H1 (cell line): ENCODE results near the gene PMM1. TPM values are rescaled to one million over a fixed set of nuclear protein-coding genes. Genes with fewer than 3 reads are reported as not detected.

Experiments
- CTCF ChIA-PET: fragments of 300-600 bp; sonication (Branson Sonifier 250); formaldehyde crosslinking; loops from one replicate; lab custom pipeline; 2021; ENCODE audit not compliant: partially characterized antibody; lab: Charles Lee
- POLR2A ChIA-PET: fragments of 300-600 bp; sonication (Branson Sonifier 250); formaldehyde crosslinking; loops from one replicate; lab custom pipeline; 2021; ENCODE audit warnings: inconsistent platforms; ENCODE audit not compliant: partially characterized antibody; lab: Charles Lee
- DNase-seq, 2 experiments: peaks; one replicate each; pipeline versions ENCODE4 v3.0.0 to v3.0.0-alpha.2; 2010 to 2022; ENCODE audit warnings: low spot score in 2 of 2, low read depth in 1 of 2, mixed read lengths in 1 of 2
- FAIRE-seq: peaks from 2 replicates; lab custom pipeline; 2011; peaks lifted over from hg19 to GRCh38; lab: Jason Lieb, UNC
- H2AFZ ChIP-seq: 2 replicates; pipeline ENCODE4 v1.8.1; 2012; ENCODE audit warnings: low read length, inconsistent platforms
- H2AK5ac ChIP-seq: 2 replicates; pipeline ENCODE4 v1.6.1; 2013; ENCODE audit warnings: low read depth, low read length
- H2BK120ac ChIP-seq: replicated peaks from 2 replicates; pipeline ENCODE3; 2013; ENCODE audit warnings: low read depth, low read length, inconsistent platforms
- H2BK12ac ChIP-seq: 2 replicates; pipeline ENCODE4 v1.6.1; 2013; ENCODE audit warnings: low read depth, low read length
- H2BK15ac ChIP-seq: 2 replicates; pipeline ENCODE4 v1.6.1; 2013; ENCODE audit warnings: low read length
- H2BK20ac ChIP-seq: 2 replicates; pipeline ENCODE4 v1.6.1; 2013; ENCODE audit warnings: low read length
- H2BK5ac ChIP-seq: 2 replicates; pipeline ENCODE4 v1.6.1; 2013; ENCODE audit warnings: low read depth, low read length
- H3K14ac ChIP-seq: 2 replicates; pipeline ENCODE4 v1.6.1; 2013; ENCODE audit warnings: inconsistent platforms; ENCODE audit not compliant: insufficient read length
- H3K18ac ChIP-seq: 2 replicates; pipeline ENCODE4 v1.6.1; 2013; ENCODE audit warnings: low read length; ENCODE audit errors: extremely low read depth
- H3K23ac ChIP-seq: 2 replicates; pipeline ENCODE4 v1.6.1; 2013; ENCODE audit warnings: inconsistent platforms; ENCODE audit not compliant: insufficient read length
- H3K23me2 ChIP-seq: 2 replicates; pipeline ENCODE4 v1.6.1; 2013; ENCODE audit warnings: low read depth, low read length
- H3K27ac ChIP-seq: 2 replicates; pipeline ENCODE4 v1.6.1; 2011; ENCODE audit warnings: low read depth, low read length, inconsistent platforms
- H3K27me3 ChIP-seq, 4 experiments: replicated peaks in 1 of 4; 1 replicate in 1 of 4; 2 replicates in 3 of 4; pipeline versions ENCODE4 v1.6.1 to v1.8.1; 2011 to 2013; ENCODE audit warnings: low read length in 3 of 4, mild to moderate bottlenecking in 3 of 4, inconsistent platforms in 2 of 4, mixed read lengths in 2 of 4, moderate library complexity in 1 of 4; ENCODE audit not compliant: control insufficient read depth in 3 of 4, insufficient read depth in 3 of 4; ENCODE audit errors: extremely low read depth in 1 of 4
- H3K36me3 ChIP-seq, 4 experiments: 2 replicates each; pipeline versions ENCODE4 v1.6.1 to v1.8.1; 2011 to 2013; ENCODE audit warnings: mild to moderate bottlenecking in 4 of 4, low read length in 3 of 4, moderate library complexity in 2 of 4, control low read depth in 1 of 4, inconsistent platforms in 1 of 4; ENCODE audit not compliant: insufficient read depth in 4 of 4, control insufficient read depth in 2 of 4
- H3K4ac ChIP-seq: replicated peaks from 2 replicates; pipeline ENCODE3; 2013; ENCODE audit warnings: low read length, low read depth, mixed read lengths, inconsistent platforms; ENCODE audit not compliant: insufficient read length
- H3K4me1 ChIP-seq, 4 experiments: replicated peaks in 1 of 4; 1 replicate in 1 of 4; 2 replicates in 3 of 4; pipeline versions ENCODE4 v1.6.1 to v1.8.1; 2011 to 2013; ENCODE audit warnings: low read length in 3 of 4, inconsistent platforms in 2 of 4, mixed read lengths in 1 of 4; ENCODE audit not compliant: insufficient read depth in 4 of 4, control insufficient read depth in 3 of 4
- H3K4me2 ChIP-seq, 2 experiments: 2 replicates each; pipeline versions ENCODE4 v1.6.1 to v1.8.1; 2011 to 2013; ENCODE audit warnings: low read depth in 2 of 2, low read length in 2 of 2, control low read depth in 1 of 2, inconsistent platforms in 1 of 2, mild to moderate bottlenecking in 1 of 2; ENCODE audit not compliant: insufficient read depth in 1 of 2
- H3K4me3 ChIP-seq, 4 experiments: fragments of 200-600, 300-600 bp in 1 of 4; sonication (generic), shearing (Covaris generic), sonication (Bioruptor Twin) in 1 of 4; 2 replicates each; pipeline versions ENCODE4 v1.5.1 to v1.8.1; 2011 to 2016; ENCODE audit warnings: low read length in 4 of 4, low read depth in 3 of 4, control low read depth in 2 of 4, inconsistent platforms in 2 of 4, mild to moderate bottlenecking in 2 of 4, mixed read lengths in 1 of 4, moderate library complexity in 1 of 4; ENCODE audit not compliant: insufficient read depth in 2 of 4; ENCODE audit errors: extremely low read depth in 1 of 4
- H3K56ac ChIP-seq: replicated peaks from 2 replicates; pipeline ENCODE3; 2013; ENCODE audit warnings: low read depth, mild to moderate bottlenecking, mixed read lengths, low read length, inconsistent platforms; ENCODE audit not compliant: insufficient read length
- H3K79me1 ChIP-seq: 2 replicates; pipeline ENCODE4 v1.6.1; 2013; ENCODE audit warnings: low read depth, low read length, control low read depth
- H3K79me2 ChIP-seq, 2 experiments: 2 replicates each; pipeline versions ENCODE4 v1.6.1 to v1.8.1; 2012 to 2013; ENCODE audit warnings: low read length in 2 of 2, mild to moderate bottlenecking in 2 of 2, inconsistent platforms in 1 of 2; ENCODE audit not compliant: insufficient read depth in 2 of 2, control insufficient read depth in 1 of 2
- H3K9ac ChIP-seq, 4 experiments: replicated peaks in 1 of 4; 1 replicate in 1 of 4; 2 replicates in 3 of 4; pipeline versions ENCODE4 v1.6.1 to v1.8.1; 2011 to 2013; ENCODE audit warnings: low read depth in 3 of 4, low read length in 3 of 4, control low read depth in 2 of 4, mild to moderate bottlenecking in 2 of 4, moderate library complexity in 2 of 4, inconsistent platforms in 1 of 4; ENCODE audit errors: extremely low read depth in 1 of 4
- H3K9me3 ChIP-seq, 2 experiments: 2 replicates each; pipeline versions ENCODE4 v1.6.1 to v1.8.1; 2012 to 2013; ENCODE audit warnings: mild to moderate bottlenecking in 2 of 2, moderate library complexity in 2 of 2, control low read depth in 1 of 2, inconsistent platforms in 1 of 2, low read depth in 1 of 2, low read length in 1 of 2, mixed read lengths in 1 of 2; ENCODE audit not compliant: insufficient read depth in 2 of 2
- H4K20me1 ChIP-seq, 2 experiments: replicated peaks in 1 of 2; 2 replicates each; pipeline versions ENCODE3 to v1.8.1; 2011 to 2013; ENCODE audit warnings: inconsistent platforms in 2 of 2, low read length in 2 of 2, mild to moderate bottlenecking in 1 of 2; ENCODE audit not compliant: insufficient read depth in 2 of 2, control insufficient read depth in 1 of 2
- H4K5ac ChIP-seq: 2 replicates; pipeline ENCODE4 v1.6.1; 2013; ENCODE audit warnings: low read length, low read depth, mixed read lengths, inconsistent platforms; ENCODE audit not compliant: insufficient read length
- H4K8ac ChIP-seq: 2 replicates; pipeline ENCODE4 v1.8.0; 2013; ENCODE audit warnings: mild to moderate bottlenecking, moderate library complexity, low read length, inconsistent platforms; ENCODE audit not compliant: insufficient read depth; ENCODE audit errors: extremely low read depth
- H4K91ac ChIP-seq: replicated peaks from 2 replicates; pipeline ENCODE3; 2013; ENCODE audit warnings: low read length, mixed read lengths, inconsistent platforms; ENCODE audit not compliant: insufficient read length
- ATF3 ChIP-seq: IDR thresholded peaks from 2 replicates; pipeline ENCODE4 v1.6.1; 2011; ENCODE audit warnings: low read depth, mild to moderate bottlenecking, low read length; ENCODE audit not compliant: insufficient read depth
- CHD2 ChIP-seq: IDR thresholded peaks from 2 replicates; pipeline ENCODE4 v1.6.1; 2012; ENCODE audit warnings: low read length, improper control_type of control experiment
- FOSL1 ChIP-seq: IDR thresholded peaks from 2 replicates; pipeline ENCODE4 v1.6.1; 2011; ENCODE audit warnings: mild to moderate bottlenecking, low read depth, low read length, moderate library complexity; ENCODE audit not compliant: insufficient read depth
- MAFK ChIP-seq: IDR thresholded peaks from 2 replicates; pipeline ENCODE4 v1.6.1; 2012; ENCODE audit warnings: low read depth, mild to moderate bottlenecking, improper control_type of control experiment, low read length
- NRF1 ChIP-seq: IDR thresholded peaks from 2 replicates; pipeline ENCODE4 v1.6.1; 2011; ENCODE audit warnings: mild to moderate bottlenecking, low read depth, low read length, improper control_type of control experiment
- PHF8 ChIP-seq: fragments of 200-600 bp; sonication (generic); conservative IDR thresholded peaks from 2 replicates; pipeline ENCODE4 v1.7.1; 2012; ENCODE audit warnings: low read depth, mild to moderate bottlenecking, inconsistent platforms, low read length, moderate library complexity
- RBBP5 ChIP-seq: IDR thresholded peaks from 2 replicates; pipeline ENCODE4 v1.7.1; 2012; ENCODE audit warnings: low read depth, mild to moderate bottlenecking, inconsistent platforms, low read length, moderate library complexity, borderline replicate concordance
- RFX5 ChIP-seq: IDR thresholded peaks from 2 replicates; pipeline ENCODE4 v1.6.1; 2011; ENCODE audit warnings: low read depth, low read length, improper control_type of control experiment, borderline replicate concordance
- RNF2 ChIP-seq: fragments of 200-900, 300-1000 bp; sonication (generic); IDR thresholded peaks from 2 replicates; pipeline ENCODE4 v1.7.1; 2016; ENCODE audit warnings: borderline replicate concordance, low read depth, mild to moderate bottlenecking, antibody characterized with exemption, low read length; ENCODE audit not compliant: poor library complexity, severe bottlenecking; ENCODE audit errors: missing control alignments
- SIN3A ChIP-seq, 2 experiments: IDR thresholded peaks in 1 of 2; conservative IDR thresholded peaks in 1 of 2; 2 replicates each; pipeline ENCODE4 v1.6.1; 2011 to 2012; ENCODE audit warnings: low read length in 2 of 2, improper control_type of control experiment in 1 of 2, low read depth in 1 of 2, mild to moderate bottlenecking in 1 of 2
- SIRT6 ChIP-seq: IDR thresholded peaks from one replicate; pipeline ENCODE4 v1.7.1; 2012; ENCODE audit warnings: low read length, inconsistent platforms
- WGBS, 2 experiments: shearing (Covaris generic) in 1 of 2; methylation state at CpG; one replicate each; pipeline versions ENCODE4 v1.1.6 to v1.1.7; 2013 to 2015; ENCODE audit warnings: low lambda C conversion rate in 2 of 2, mixed read lengths in 2 of 2, inconsistent platforms in 1 of 2, low coverage in 1 of 2, missing lambda C conversion rate in 1 of 2; ENCODE audit not compliant: insufficient replicate concordance in 2 of 2, insufficient coverage in 1 of 2, insufficient read length in 1 of 2; ENCODE audit errors: extremely low coverage in 1 of 2, missing lambda C conversion rate in 1 of 2; 5-methylcytosine and 5-hydroxymethylcytosine counted together
- polyA plus RNA-seq, 7 experiments: library from polyadenylated mRNA; depleted of rRNA in 3 of 7; stranded (reverse) in 5 of 7; unstranded in 2 of 7; fragments of >200 nt in 5 of 7; fragments of 200-250 nt in 2 of 7; gene quantifications; 1 replicate in 5 of 7; 2 replicates in 1 of 7; 4 replicates in 1 of 7; pipeline versions ENCODE4 v1.2.1 to v1.2.3, GENCODE V29; 2011 to 2013; ENCODE audit warnings: missing spikeins in 2 of 7, mixed read lengths in 2 of 7
- total RNA-seq: library from RNA; stranded (reverse); fragmentation: NEBNext Ultra II Directional; extraction: Animal tissue kit (Norgen Biotek cat#: 25700); gene quantifications from 2 replicates; pipeline ENCODE4 v1.2.1, GENCODE V29; 2021

Gene PMM1
- total and polyA plus RNA-seq, 2 of the 8 experiments (the other 6 are each of a cell fraction or from before 2014, with no cell fraction given) = 11.3 to 20.0 TPM

- Histone ChIP-seq H2BK15ac (no peak within 1 kb of the TSS), H2BK120ac (no peak within 1 kb of the TSS), H3K18ac (peak within 1 kb of the TSS; percentile 98), H3K9me3 (no peaks in the 10 kb centered on the region), H3K27ac (peak within 1 kb of the TSS; percentile 98), H3K4ac (peak within 1 kb of the TSS; percentile 80), H4K20me1 (peaks cover 0 to 4% of the 10 kb centered on the region in 2 experiments), H2AFZ (0 out of 2 replicates have a peak within 1 kb of the TSS, but pooled peaks have one; percentile 27), H3K23ac (no peak within 1 kb of the TSS), H4K91ac (peak within 1 kb of the TSS; percentile 94), H2BK5ac (peak within 1 kb of the TSS; percentile 99), H3K9ac (peak within 1 kb of the TSS; percentile 91 to 100 (median 98)), H4K8ac (peak within 1 kb of the TSS; percentile 99; the same call in 1 of the 2 replicates), H2BK12ac (peak within 1 kb of the TSS; percentile 90; the same call in 1 of the 2 replicates), H2AK5ac (peak within 1 kb of the TSS; percentile 54; the same call in 1 of the 2 replicates), H3K14ac (no peak within 1 kb of the TSS), H3K79me1 (peaks cover 4% of the 10 kb centered on the region), H3K56ac (peak within 1 kb of the TSS; percentile 88), H4K5ac (peak within 1 kb of the TSS; percentile 98), H3K4me2 (peak within 1 kb of the TSS; percentile 91 to 96), H3K27me3 (no peaks in the 10 kb centered on the region), H2BK20ac (no peak within 1 kb of the TSS), H3K23me2 (peaks cover 6% of the 10 kb centered on the region), H3K36me3 (peaks cover 8 to 27% (median 16%) of the 10 kb centered on the region in 4 experiments), H3K79me2 (peaks cover 6 to 60% of the 10 kb centered on the region in 2 experiments), H3K4me1 (peaks cover 0 to 11% (median 4%) of the 10 kb centered on the region in 4 experiments; a peak in 5 of 7 replicates), H3K4me3 (peak within 1 kb of the TSS; percentile 78 to 98 (median 96))
- WGBS, 2 experiments = 1% methylated on average over 21 of the region's 40 CpGs; no CpG with 5 or more reads in 1 of the 2 experiments
- FAIRE-seq = no peak
- ChIA-PET POLR2A (interaction anchor here (0.6 to 12.0 kb wide), 26 partner anchors 8 to 284 kb away, joined by 3 to 157 read pairs (median 4); partner anchors contain the start of genes POLR3H, SREBF2, TEF and TOB2), CTCF (no interaction called here)
- DNase-seq = no peak
- TF ChIP-seq CHD2 (peak; percentile 15; the same call in 1 of the 2 replicates), SIN3A (conservative IDR thresholded peaks at IDR 0.05 in 1 of 2, IDR thresholded peaks at IDR 0.05 in 1 of 2; ENCODE audit: low read depth in 1 of 2, low read length in 2 of 2) (peak; percentile 12 to 30; a peak in 1 of 4 replicates), ATF3 (no peak), RNF2 (no peak), FOSL1 (no peak), SIRT6 (no peak), MAFK (no peak), RBBP5 (no peak; the same call in 1 of the 2 replicates), RFX5 (no peak; the same call in 1 of the 2 replicates), PHF8 (peak; percentile 1), NRF1 (no peak)
Observed at GRCh38 chr22:41620589-41621098, 31.0 kb upstream of the PMM1 start, which contains the start of gene DESI1. Gene DESI1 (minus strand): TSS chr22:41621043. CDS start chr22:41620839, 204 bp downstream.
